Activated CD8-positive, alpha-beta T cell treated with anti-CD3 and anti-CD28 coated beads for 36 hours (primary cell): ENCODE results near the gene PLEKHH3. TPM values are rescaled to one million over a fixed set of nuclear protein-coding genes. Genes with fewer than 3 reads are reported as not detected.

Source experiments
- ATAC-seq: fragments of 200-7000 bp; cut with Tn5 transposase; one replicate; pipeline ENCODE4 v1.10.0; 2021; ENCODE audit warnings: mild to moderate bottlenecking, moderate library complexity
- CTCF ChIA-PET: fragments of 350-600 bp; sonication (Branson Sonifier 250); formaldehyde crosslinking; loops from one replicate; lab custom pipeline; 2021; ENCODE audit warnings: antibody characterized with exemption; lab: Charles Lee
- POLR2A ChIA-PET: fragments of 350-600 bp; sonication (Branson Sonifier 250); formaldehyde crosslinking; loops from one replicate; lab custom pipeline; 2021; ENCODE audit warnings: antibody characterized with exemption; lab: Charles Lee
- DNase-seq: peaks from one replicate; pipeline ENCODE4 v3.0.0-alpha.2; 2020
- H3K27ac Mint-ChIP-seq: one replicate; pipeline ENCODE4 v1.8.0; 2021; ENCODE audit warnings: mild to moderate bottlenecking, mixed read lengths
- H3K27me3 Mint-ChIP-seq: one replicate; pipeline ENCODE4 v1.8.0; 2021; ENCODE audit warnings: mixed read lengths
- H3K36me3 Mint-ChIP-seq: one replicate; pipeline ENCODE4 v1.8.0; 2021; ENCODE audit warnings: low read depth, mixed read lengths
- H3K4me1 Mint-ChIP-seq: one replicate; pipeline ENCODE4 v1.8.0; 2021; ENCODE audit warnings: low read depth, mixed read lengths
- H3K4me3 Mint-ChIP-seq: one replicate; pipeline ENCODE4 v1.8.0; 2021; ENCODE audit warnings: mild to moderate bottlenecking, moderate library complexity, mixed read lengths
- H3K9me3 Mint-ChIP-seq: one replicate; pipeline ENCODE4 v1.8.0; 2021; ENCODE audit warnings: mixed read lengths
- CTCF ChIP-seq: fragments of 200-600 bp; IDR thresholded peaks from one replicate; pipeline ENCODE4 v1.8.0; 2022; ENCODE audit warnings: antibody characterized with exemption, mild to moderate bottlenecking
- intact Hi-C: fragments of 100-400 bp; cut with micrococcal nuclease; formaldehyde crosslinking; loops from one replicate; pipeline ENCODE4 v1.10.0; 2022
- total RNA-seq, 2 experiments: library from RNA; stranded (reverse); gene quantifications; one replicate each; pipeline ENCODE4 v1.2.3, GENCODE V29; 2021

Gene PLEKHH3
- total RNA-seq, 2 experiments from 2014 or later: 0.29 to 0.65 TPM

DNA sequence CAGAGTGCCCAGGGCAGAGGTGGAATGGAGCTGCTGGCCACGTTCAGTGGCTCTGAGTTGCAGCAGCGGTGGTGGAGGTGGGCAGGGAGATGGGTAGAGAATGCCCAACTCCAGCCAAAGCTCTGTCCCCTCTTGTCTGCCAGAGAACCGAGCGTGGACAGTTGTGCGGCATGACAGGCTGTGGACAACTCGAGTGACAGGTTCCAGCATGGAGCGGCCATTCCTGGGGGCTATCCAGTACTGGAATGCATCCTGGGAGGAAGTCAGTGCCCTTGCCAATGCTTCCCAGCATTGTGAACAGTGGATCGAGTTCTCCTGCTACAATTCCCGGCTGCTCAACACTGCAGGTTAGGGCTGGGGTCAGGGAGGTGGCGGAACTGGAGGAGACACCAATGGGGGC, 13.8 kb upstream of the PLEKHH3 start:
- intact Hi-C loops: no loop called here

DNA sequence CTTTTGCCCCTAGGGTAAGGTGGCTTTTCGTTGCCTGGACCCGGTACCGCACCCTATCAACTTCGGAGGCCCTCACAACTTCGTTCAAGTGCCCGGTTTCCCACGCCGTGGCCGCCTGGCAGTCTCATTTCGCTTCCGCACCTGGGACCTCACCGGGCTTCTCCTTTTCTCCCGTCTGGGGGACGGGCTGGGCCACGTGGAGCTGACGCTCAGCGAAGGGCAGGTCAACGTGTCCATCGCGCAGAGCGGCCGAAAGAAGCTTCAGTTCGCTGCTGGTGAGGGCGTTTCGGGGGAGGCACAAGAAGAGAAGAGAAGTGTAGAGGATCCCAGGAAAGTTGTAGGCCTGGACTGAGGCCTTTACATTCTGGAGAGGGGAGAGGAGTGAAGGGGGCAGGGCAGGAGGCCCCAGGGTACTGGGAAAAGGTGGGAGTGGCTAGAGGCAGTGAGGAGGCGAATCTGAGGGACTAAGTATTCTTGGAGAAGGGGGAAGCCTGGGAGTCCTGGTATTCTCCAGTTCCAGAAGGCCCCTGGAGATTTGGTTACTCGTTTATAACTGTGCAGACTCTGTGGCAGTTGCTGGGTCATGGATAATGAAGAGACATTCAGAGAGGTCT, 11.0 kb upstream of the PLEKHH3 start:
- ChIA-PET CTCF (no interaction called here), POLR2A (no interaction called here)
- intact Hi-C loops: no loop called here
- Mint-ChIP-seq H3K4me3 (no peak overlapping the region), H3K9me3 (no peaks in the 10 kb centered on the region), H3K27ac (no peak overlapping the region), H3K36me3 (no peaks in the 10 kb centered on the region), H3K27me3 (peaks cover 18% of the 10 kb centered on the region), H3K4me1 (peaks cover 7% of the 10 kb centered on the region)
- no peak for ATAC-seq
- DNase-seq: no peak
- no peak for TF ChIP-seq CTCF

More for the DNA sequence above, 13.8 kb upstream of the PLEKHH3 start:
- DNase-seq (no peak), ATAC-seq (no peak)
- ChIA-PET CTCF (interaction anchor here (1.6 kb wide), 1 partner anchor 73 kb away, joined by 6 read pairs; no protein-coding TSS in a partner anchor), POLR2A (no interaction called here)
- H3K27me3 Mint-ChIP-seq: peaks cover 1% of the 10 kb centered on the region
- no peaks in the 10 kb centered on the region for H3K9me3 Mint-ChIP-seq
- no peak overlapping the region for H3K27ac Mint-ChIP-seq
- no peaks in the 10 kb centered on the region for H3K4me1 Mint-ChIP-seq
- H3K36me3 Mint-ChIP-seq: peaks cover under 1% of the 10 kb centered on the region
- no peak overlapping the region for H3K4me3 Mint-ChIP-seq
- no peak for TF ChIP-seq CTCF

DNA sequence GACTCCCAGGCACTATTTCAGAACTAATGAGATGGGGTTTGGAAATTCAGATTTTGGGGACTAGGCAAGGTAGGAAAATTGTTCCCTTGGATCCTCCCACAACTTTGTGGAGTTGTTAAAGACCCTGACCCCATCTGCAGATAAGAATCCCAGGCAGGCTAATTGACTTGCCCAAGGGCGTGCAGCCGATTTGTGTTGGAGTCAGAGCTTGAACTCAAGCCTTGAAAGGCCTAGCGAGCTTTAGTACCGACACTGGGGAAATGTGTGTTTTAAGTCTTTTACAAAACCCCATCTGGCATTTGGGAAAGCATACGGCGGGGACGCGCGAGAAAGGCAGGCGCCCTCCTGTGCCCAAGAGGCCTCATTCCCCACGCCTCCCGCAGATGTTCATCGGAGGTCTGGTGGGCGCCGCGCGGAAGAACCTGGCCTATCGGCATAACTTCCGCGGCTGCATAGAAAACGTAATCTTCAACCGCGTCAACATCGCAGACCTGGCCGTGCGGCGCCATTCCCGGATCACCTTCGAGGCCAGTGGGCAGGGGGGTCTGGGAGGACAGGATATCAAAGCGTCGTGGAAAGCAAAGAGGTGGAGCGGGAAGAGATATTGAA, 9.8 kb upstream of the PLEKHH3 start:
- intact Hi-C loops: no loop called here
- ATAC-seq (no peak), DNase-seq (no peak)
- Mint-ChIP-seq H3K27ac (no peak overlapping the region), H3K9me3 (no peaks in the 10 kb centered on the region), H3K27me3 (peaks cover 29% of the 10 kb centered on the region), H3K36me3 (no peaks in the 10 kb centered on the region), H3K4me1 (peaks cover 16% of the 10 kb centered on the region), H3K4me3 (no peak overlapping the region)
- CTCF ChIA-PET: no interaction called here
- POLR2A ChIA-PET: no interaction called here
- TF ChIP-seq CTCF: no peak

DNA sequence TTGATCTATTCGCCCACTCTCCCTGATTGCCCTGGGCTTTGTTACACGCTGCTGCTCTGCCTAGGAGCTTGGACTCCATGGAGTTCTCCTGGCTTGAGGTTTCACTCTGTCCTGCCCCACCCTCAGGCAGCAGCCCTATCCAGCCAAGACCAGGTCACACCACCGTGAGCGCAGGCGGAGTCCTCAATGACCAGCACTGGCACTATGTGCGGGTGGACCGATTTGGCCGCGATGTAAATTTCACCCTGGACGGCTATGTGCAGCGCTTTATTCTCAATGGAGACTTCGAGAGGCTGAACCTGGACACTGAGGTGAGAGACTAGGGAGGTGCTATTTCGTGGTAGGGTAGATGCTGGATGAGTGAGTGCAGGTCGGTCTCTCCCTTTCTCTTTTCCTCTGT, 9.0 kb upstream of the PLEKHH3 start:
- CTCF ChIA-PET: no interaction called here
- no peak for ATAC-seq
- no peak for DNase-seq
- peaks cover 22% of the 10 kb centered on the region for H3K4me1 Mint-ChIP-seq
- no peaks in the 10 kb centered on the region for H3K36me3 Mint-ChIP-seq
- H3K27me3 Mint-ChIP-seq: peaks cover 34% of the 10 kb centered on the region
- no peak overlapping the region for H3K27ac Mint-ChIP-seq
- no peak for TF ChIP-seq CTCF
- no peaks in the 10 kb centered on the region for H3K9me3 Mint-ChIP-seq
- POLR2A ChIA-PET: no interaction called here
- intact Hi-C loops: no loop called here
- no peak overlapping the region for H3K4me3 Mint-ChIP-seq

DNA sequence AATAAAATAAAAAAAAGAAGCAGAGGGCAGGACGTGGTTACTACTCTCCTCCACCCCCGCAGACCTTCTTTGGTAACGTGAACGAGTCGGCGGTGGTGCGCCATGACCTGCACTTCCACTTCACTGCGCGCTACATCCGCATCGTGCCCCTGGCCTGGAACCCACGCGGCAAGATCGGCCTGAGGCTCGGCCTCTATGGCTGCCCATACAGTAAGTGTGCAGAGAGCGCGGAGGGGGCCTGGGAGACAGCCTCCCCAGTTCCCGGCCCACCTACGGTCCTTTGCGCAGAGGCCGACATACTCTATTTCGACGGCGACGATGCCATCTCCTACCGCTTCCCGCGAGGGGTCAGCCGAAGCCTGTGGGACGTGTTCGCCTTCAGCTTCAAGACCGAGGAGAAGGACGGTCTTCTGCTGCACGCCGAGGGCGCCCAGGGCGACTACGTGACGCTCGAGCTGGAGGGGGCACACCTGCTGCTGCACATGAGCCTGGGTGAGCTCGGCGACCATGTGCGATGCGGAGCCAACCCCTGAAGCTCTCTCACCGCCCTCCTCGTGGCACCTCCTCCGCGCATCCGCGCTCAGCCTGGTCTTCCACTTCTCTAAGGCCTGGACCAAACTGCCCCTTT, 8.2 kb upstream of the PLEKHH3 start:
- CTCF ChIA-PET: interaction anchor here (0.6 to 2.0 kb wide), 2 partner anchors 11 to 489 kb away, joined by 3 to 4 read pairs; no protein-coding TSS in a partner anchor
- DNase-seq (no peak), ATAC-seq (no peak)
- intact Hi-C loops: no loop called here
- Mint-ChIP-seq H3K4me3 (no peak overlapping the region), H3K27me3 (peaks cover 37% of the 10 kb centered on the region), H3K36me3 (no peaks in the 10 kb centered on the region), H3K4me1 (peaks cover 28% of the 10 kb centered on the region), H3K27ac (no peak overlapping the region), H3K9me3 (no peaks in the 10 kb centered on the region)
- POLR2A ChIA-PET: interaction anchor here (1.1 kb wide), 2 partner anchors 77 to 107 kb away, joined by 3 read pairs; no protein-coding TSS in a partner anchor
- no peak for TF ChIP-seq CTCF
